Amniotic epithelial cell (primary cell): ENCODE measurements around the gene PTPRN2.

Source experiments
- DNase-seq: peaks from one replicate; pipeline ENCODE4 v3.0.0-alpha.2; 2010; ENCODE audit warnings: low read depth

The PTPRN2 gene

GRCh38 chr7:158087196-158087595, 500.4 kb downstream of the PTPRN2 start:
- DNase-seq: no peak

GRCh38 chr7:158085741-158086695, 501.6 kb downstream of the PTPRN2 start:
- no peak for DNase-seq

GRCh38 chr7:158084555-158084954, 503.1 kb downstream of the PTPRN2 start:
- no peak for DNase-seq

- DNase-seq: no peak
These were observed 503.9 kb downstream of the PTPRN2 start for GRCh38 chr7:158083526-158084310.

- no peak for DNase-seq
These were observed 504.9 kb downstream of the PTPRN2 start for GRCh38 chr7:158082761-158083160.

- DNase-seq: no peak
These were observed 506.7 kb downstream of the PTPRN2 start for GRCh38 chr7:158080899-158081445.

- no peak for DNase-seq
These were observed 509.4 kb downstream of the PTPRN2 start for GRCh38 chr7:158077934-158078910.

- no peak for DNase-seq
These were observed 510.3 kb downstream of the PTPRN2 start for GRCh38 chr7:158077151-158077840.

GRCh38 chr7:158076656-158077055, 511.0 kb downstream of the PTPRN2 start:
- DNase-seq: no peak

GRCh38 chr7:158076215-158076614, 511.4 kb downstream of the PTPRN2 start:
- no peak for DNase-seq

- DNase-seq: no peak
These were observed 512.0 kb downstream of the PTPRN2 start for GRCh38 chr7:158075633-158076001.

- DNase-seq: no peak
These were observed 512.6 kb downstream of the PTPRN2 start for GRCh38 chr7:158074896-158075632.

GRCh38 chr7:158073845-158074840, 513.5 kb downstream of the PTPRN2 start:
- no peak for DNase-seq

- DNase-seq: no peak
These were observed 514.5 kb downstream of the PTPRN2 start for GRCh38 chr7:158072991-158073730.

- no peak for DNase-seq
These were observed 517.3 kb downstream of the PTPRN2 start for GRCh38 chr7:158070222-158070920.

GRCh38 chr7:158068853-158069252, 518.8 kb downstream of the PTPRN2 start:
- no peak for DNase-seq

- DNase-seq: no peak
These were observed 519.6 kb downstream of the PTPRN2 start for GRCh38 chr7:158067931-158068482.
